ENCODE measurements around the gene SPTLC1.
"Not testable (repeated sequence)": the region's sequence is repeated elsewhere in the genome, so short reads cannot be mapped to it uniquely, and the experiment has no call there.

The SPTLC1 gene

GRCh38 chr9:92138960-92139540, 23.8 kb upstream of the SPTLC1 start:
- H3K27ac ChIP-seq (ENCODE audit: low read depth, low read length); H3K9ac ChIP-seq (ENCODE audit: low read length); H3K9me3 ChIP-seq (ENCODE audit: low read length); H3K27me3 ChIP-seq (ENCODE audit: control insufficient read depth in 1 of 2, insufficient read depth in 2 of 2, low read length in 2 of 2); H3K4me3 ChIP-seq (ENCODE audit: low read depth in 1 of 2, low read length in 2 of 2); H3K36me3 ChIP-seq (ENCODE audit: insufficient read depth, low read length): not testable (repeated sequence)
- peaks cover 11% of the 10 kb centered on the region for H3K4me1 ChIP-seq (ENCODE audit: insufficient read depth, low read length)

GRCh38 chr9:92138157-92138959, 23.1 kb upstream of the SPTLC1 start:
- peaks cover 0 to 4% of the 10 kb centered on the region in 2 donors for H3K27me3 ChIP-seq (ENCODE audit: control insufficient read depth in 1 of 2, insufficient read depth in 2 of 2, low read length in 2 of 2)
- no peaks in the 10 kb centered on the region for H3K9me3 ChIP-seq (ENCODE audit: low read length)
- no peak overlapping the region for H3K4me3 ChIP-seq (ENCODE audit: low read depth in 1 of 2, low read length in 2 of 2)
- no peak overlapping the region for H3K27ac ChIP-seq (ENCODE audit: low read depth, low read length)
- H3K36me3 ChIP-seq (ENCODE audit: insufficient read depth, low read length): no peaks in the 10 kb centered on the region
- H3K4me1 ChIP-seq (ENCODE audit: insufficient read depth, low read length): peaks cover 11% of the 10 kb centered on the region
- no peak overlapping the region for H3K9ac ChIP-seq (ENCODE audit: low read length)

GRCh38 chr9:92136184-92136858, 21.1 kb upstream of the SPTLC1 start:
- no peaks in the 10 kb centered on the region for H3K27me3 ChIP-seq (ENCODE audit: control insufficient read depth in 1 of 2, insufficient read depth in 2 of 2, low read length in 2 of 2)
- no peaks in the 10 kb centered on the region for H3K36me3 ChIP-seq (ENCODE audit: insufficient read depth, low read length)
- peaks cover 11% of the 10 kb centered on the region for H3K4me1 ChIP-seq (ENCODE audit: insufficient read depth, low read length)
- H3K9ac ChIP-seq (ENCODE audit: low read length): no peak overlapping the region
- no peak overlapping the region for H3K4me3 ChIP-seq (ENCODE audit: low read depth in 1 of 2, low read length in 2 of 2)
- H3K9me3 ChIP-seq (ENCODE audit: low read length): no peaks in the 10 kb centered on the region
- no peak overlapping the region for H3K27ac ChIP-seq (ENCODE audit: low read depth, low read length)

GRCh38 chr9:92135576-92135975, 20.4 kb upstream of the SPTLC1 start:
- Histone ChIP-seq H3K9me3 (ENCODE audit: low read length) (no peaks in the 10 kb centered on the region), H3K4me3 (ENCODE audit: low read depth in 1 of 2, low read length in 2 of 2) (no peak overlapping the region), H3K27ac (ENCODE audit: low read depth, low read length) (no peak overlapping the region), H3K27me3 (ENCODE audit: control insufficient read depth in 1 of 2, insufficient read depth in 2 of 2, low read length in 2 of 2) (no peaks in the 10 kb centered on the region), H3K9ac (ENCODE audit: low read length) (no peak overlapping the region), H3K4me1 (ENCODE audit: insufficient read depth, low read length) (peaks cover 7% of the 10 kb centered on the region), H3K36me3 (ENCODE audit: insufficient read depth, low read length) (no peaks in the 10 kb centered on the region)

- H3K4me1 ChIP-seq (ENCODE audit: insufficient read depth, low read length): peaks cover 5% of the 10 kb centered on the region
- no peaks in the 10 kb centered on the region for H3K9me3 ChIP-seq (ENCODE audit: low read length)
- no peaks in the 10 kb centered on the region for H3K27me3 ChIP-seq (ENCODE audit: control insufficient read depth in 1 of 2, insufficient read depth in 2 of 2, low read length in 2 of 2)
- no peak overlapping the region for H3K27ac ChIP-seq (ENCODE audit: low read depth, low read length)
- no peaks in the 10 kb centered on the region for H3K36me3 ChIP-seq (ENCODE audit: insufficient read depth, low read length)
- peak overlapping the region in 1 of 2 donors; percentile 44 for H3K4me3 ChIP-seq (ENCODE audit: low read depth in 1 of 2, low read length in 2 of 2)
- H3K9ac ChIP-seq (ENCODE audit: low read length): no peak overlapping the region
These were observed 18.9 kb upstream of the SPTLC1 start for GRCh38 chr9:92133949-92134604.

GRCh38 chr9:92132913-92133312, 17.7 kb upstream of the SPTLC1 start:
- not testable (repeated sequence) for H3K27ac ChIP-seq (ENCODE audit: low read depth, low read length); H3K4me3 ChIP-seq (ENCODE audit: low read depth in 1 of 2, low read length in 2 of 2); H3K36me3 ChIP-seq (ENCODE audit: insufficient read depth, low read length); H3K9ac ChIP-seq (ENCODE audit: low read length); H3K4me1 ChIP-seq (ENCODE audit: insufficient read depth, low read length); H3K27me3 ChIP-seq (ENCODE audit: control insufficient read depth in 1 of 2, insufficient read depth in 2 of 2, low read length in 2 of 2); H3K9me3 ChIP-seq (ENCODE audit: low read length)

- Histone ChIP-seq H3K27me3 (ENCODE audit: control insufficient read depth in 1 of 2, insufficient read depth in 2 of 2, low read length in 2 of 2) (no peaks in the 10 kb centered on the region), H3K4me1 (ENCODE audit: insufficient read depth, low read length) (peaks cover 5% of the 10 kb centered on the region), H3K36me3 (ENCODE audit: insufficient read depth, low read length) (no peaks in the 10 kb centered on the region), H3K4me3 (ENCODE audit: low read depth in 1 of 2, low read length in 2 of 2) (no peak overlapping the region), H3K9me3 (ENCODE audit: low read length) (no peaks in the 10 kb centered on the region), H3K9ac (ENCODE audit: low read length) (no peak overlapping the region), H3K27ac (ENCODE audit: low read depth, low read length) (no peak overlapping the region)
These were observed 17.3 kb upstream of the SPTLC1 start for GRCh38 chr9:92132501-92132900.

GRCh38 chr9:92122800-92123199, 7.6 kb upstream of the SPTLC1 start:
- Histone ChIP-seq H3K9ac (ENCODE audit: low read length) (no peak overlapping the region), H3K27me3 (ENCODE audit: control insufficient read depth in 1 of 2, insufficient read depth in 2 of 2, low read length in 2 of 2) (no peaks in the 10 kb centered on the region), H3K27ac (ENCODE audit: low read depth, low read length) (no peak overlapping the region), H3K4me1 (ENCODE audit: insufficient read depth, low read length) (no peaks in the 10 kb centered on the region), H3K9me3 (ENCODE audit: low read length) (no peaks in the 10 kb centered on the region), H3K36me3 (ENCODE audit: insufficient read depth, low read length) (no peaks in the 10 kb centered on the region), H3K4me3 (ENCODE audit: low read depth in 1 of 2, low read length in 2 of 2) (no peak overlapping the region)

- Histone ChIP-seq H3K27ac (ENCODE audit: low read depth, low read length) (no peak overlapping the region), H3K9ac (ENCODE audit: low read length) (no peak overlapping the region), H3K9me3 (ENCODE audit: low read length) (no peaks in the 10 kb centered on the region), H3K27me3 (ENCODE audit: control insufficient read depth in 1 of 2, insufficient read depth in 2 of 2, low read length in 2 of 2) (no peaks in the 10 kb centered on the region), H3K4me3 (ENCODE audit: low read depth in 1 of 2, low read length in 2 of 2) (no peak overlapping the region), H3K36me3 (ENCODE audit: insufficient read depth, low read length) (no peaks in the 10 kb centered on the region), H3K4me1 (ENCODE audit: insufficient read depth, low read length) (no peaks in the 10 kb centered on the region)
These were observed 6.8 kb upstream of the SPTLC1 start for GRCh38 chr9:92122061-92122460.

GRCh38 chr9:92121265-92121664, 6.1 kb upstream of the SPTLC1 start:
- Histone ChIP-seq H3K27me3 (ENCODE audit: control insufficient read depth in 1 of 2, insufficient read depth in 2 of 2, low read length in 2 of 2) (no peaks in the 10 kb centered on the region), H3K4me1 (ENCODE audit: insufficient read depth, low read length) (no peaks in the 10 kb centered on the region), H3K27ac (ENCODE audit: low read depth, low read length) (no peak overlapping the region), H3K9ac (ENCODE audit: low read length) (no peak overlapping the region), H3K9me3 (ENCODE audit: low read length) (no peaks in the 10 kb centered on the region), H3K36me3 (ENCODE audit: insufficient read depth, low read length) (no peaks in the 10 kb centered on the region), H3K4me3 (ENCODE audit: low read depth in 1 of 2, low read length in 2 of 2) (no peak overlapping the region)

- no peaks in the 10 kb centered on the region for H3K9me3 ChIP-seq (ENCODE audit: low read length)
- H3K4me1 ChIP-seq (ENCODE audit: insufficient read depth, low read length): peaks cover 4% of the 10 kb centered on the region
- no peaks in the 10 kb centered on the region for H3K36me3 ChIP-seq (ENCODE audit: insufficient read depth, low read length)
- H3K4me3 ChIP-seq (ENCODE audit: low read depth in 1 of 2, low read length in 2 of 2): no peak overlapping the region
- no peaks in the 10 kb centered on the region for H3K27me3 ChIP-seq (ENCODE audit: control insufficient read depth in 1 of 2, insufficient read depth in 2 of 2, low read length in 2 of 2)
- H3K9ac ChIP-seq (ENCODE audit: low read length): no peak overlapping the region
- no peak overlapping the region for H3K27ac ChIP-seq (ENCODE audit: low read depth, low read length)
These were observed 4.9 kb upstream of the SPTLC1 start for GRCh38 chr9:92120138-92120537.

All from muscle layer of colon (tissue), 2 donors.